Ascending aorta (tissue), 2 donors: ENCODE results near the gene UNC45A. TPM values are rescaled to one million over a fixed set of nuclear protein-coding genes. Genes with fewer than 3 reads are reported as not detected.

Experiments used
- DNase-seq, 2 donors: peaks; one replicate each; pipeline ENCODE4 v3.0.0-alpha.2; 2019; ENCODE audit warnings: low spot score in 2 of 2
- H3K27ac ChIP-seq, 2 donors: fragments of 200-600 bp; sonication (generic); one replicate each; pipeline ENCODE4 v1.5.1; 2016 to 2017; ENCODE audit warnings: mild to moderate bottlenecking in 1 of 2
- H3K27me3 ChIP-seq: fragments of 200-600 bp; sonication (generic); one replicate; pipeline ENCODE4 v1.5.1; 2017
- H3K36me3 ChIP-seq, 2 donors: fragments of 200-600 bp; sonication (generic); one replicate each; pipeline ENCODE4 v1.5.1; 2016
- H3K4me1 ChIP-seq, 2 donors: fragments of 200-600 bp; sonication (generic); one replicate each; pipeline ENCODE4 v1.5.1; 2016 to 2017; ENCODE audit warnings: mild to moderate bottlenecking in 1 of 2
- H3K4me3 ChIP-seq, 2 donors: fragments of 200-600 bp; sonication (generic); one replicate each; pipeline ENCODE4 v1.5.1; 2016 to 2017; ENCODE audit warnings: mild to moderate bottlenecking in 1 of 2
- H3K9me3 ChIP-seq, 2 donors: fragments of 200-600 bp; sonication (generic); one replicate each; pipeline ENCODE4 v1.5.1; 2016
- intact Hi-C: fragments of 100-400 bp; cut with DNase I; formaldehyde crosslinking; loops from one replicate; pipeline ENCODE4 v1.15.1; 2023
- total RNA-seq: library from RNA; depleted of rRNA; stranded (reverse); fragments of >200 nt; gene quantifications from one replicate; pipeline ENCODE4 v1.1.0, GENCODE V29; 2016
- TF ChIP-seq, protein P1 (sequence below), 3 experiments: fragments of 200-600 bp in 2 of 3; fragments of 450-650 bp in 1 of 3; sonication (generic) in 2 of 3; IDR thresholded peaks; one replicate each; pipeline ENCODE4 v1.5.1; 2016 to 2019; ENCODE audit warnings: antibody characterized with exemption in 3 of 3, mild to moderate bottlenecking in 1 of 3, moderate library complexity in 1 of 3

Gene UNC45A
- total RNA-seq, 1 donor from 2014 or later = 73.5 TPM

DNA sequence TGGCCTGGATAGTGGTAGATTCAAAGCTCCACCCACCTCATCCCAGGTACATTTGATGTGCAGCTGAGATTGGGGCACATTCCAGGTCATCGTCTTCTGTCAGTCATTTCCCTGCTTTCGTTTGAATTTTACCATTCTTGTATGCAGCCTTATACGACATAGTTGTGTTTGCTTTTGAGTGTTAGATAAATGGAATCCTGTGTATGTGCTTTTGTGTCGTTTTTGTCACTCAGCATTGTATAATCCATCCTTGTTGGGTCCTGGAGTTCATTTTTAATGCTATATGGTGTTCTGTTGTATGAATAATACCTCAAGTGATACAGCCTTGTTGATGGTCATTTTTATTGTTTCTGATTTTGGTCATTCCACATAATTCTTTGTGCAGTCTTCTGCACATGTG lies 26.9 kb downstream of the UNC45A start:
- Histone ChIP-seq H3K4me1 (peaks cover 8 to 32% of the 10 kb centered on the region in 2 donors), H3K36me3 (peaks cover 7 to 11% of the 10 kb centered on the region in 2 donors), H3K27me3 (no peaks in the 10 kb centered on the region), H3K27ac (no peak overlapping the region), H3K9me3 (no peaks in the 10 kb centered on the region), H3K4me3 (no peak overlapping the region)
- TF ChIP-seq, protein P1, sequence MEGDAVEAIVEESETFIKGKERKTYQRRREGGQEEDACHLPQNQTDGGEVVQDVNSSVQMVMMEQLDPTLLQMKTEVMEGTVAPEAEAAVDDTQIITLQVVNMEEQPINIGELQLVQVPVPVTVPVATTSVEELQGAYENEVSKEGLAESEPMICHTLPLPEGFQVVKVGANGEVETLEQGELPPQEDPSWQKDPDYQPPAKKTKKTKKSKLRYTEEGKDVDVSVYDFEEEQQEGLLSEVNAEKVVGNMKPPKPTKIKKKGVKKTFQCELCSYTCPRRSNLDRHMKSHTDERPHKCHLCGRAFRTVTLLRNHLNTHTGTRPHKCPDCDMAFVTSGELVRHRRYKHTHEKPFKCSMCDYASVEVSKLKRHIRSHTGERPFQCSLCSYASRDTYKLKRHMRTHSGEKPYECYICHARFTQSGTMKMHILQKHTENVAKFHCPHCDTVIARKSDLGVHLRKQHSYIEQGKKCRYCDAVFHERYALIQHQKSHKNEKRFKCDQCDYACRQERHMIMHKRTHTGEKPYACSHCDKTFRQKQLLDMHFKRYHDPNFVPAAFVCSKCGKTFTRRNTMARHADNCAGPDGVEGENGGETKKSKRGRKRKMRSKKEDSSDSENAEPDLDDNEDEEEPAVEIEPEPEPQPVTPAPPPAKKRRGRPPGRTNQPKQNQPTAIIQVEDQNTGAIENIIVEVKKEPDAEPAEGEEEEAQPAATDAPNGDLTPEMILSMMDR (IDR thresholded peaks at IDR 0.05) = no peak
- DNase-seq = no peak
- intact Hi-C loops = no loop called here

DNA sequence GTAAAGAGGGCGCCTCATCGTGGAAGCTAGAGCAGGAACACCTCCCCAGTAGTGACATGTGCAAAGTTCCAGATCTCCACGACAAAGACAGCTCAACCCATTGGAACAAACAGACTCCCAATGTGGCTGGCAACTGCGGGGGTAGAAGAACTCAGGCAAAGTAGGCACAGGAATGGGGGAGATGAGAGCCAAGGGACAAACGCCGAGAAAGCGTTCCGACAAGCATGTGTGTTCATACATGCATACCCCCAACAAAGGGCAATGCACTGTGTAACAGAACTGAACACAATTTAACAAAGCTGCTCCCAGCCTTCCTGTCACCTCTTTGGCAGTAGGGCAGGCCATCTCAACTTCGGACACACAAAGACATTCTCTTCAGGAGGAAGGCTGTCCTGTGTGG lies 31.2 kb downstream of the UNC45A start:
- intact Hi-C loops = no loop called here
- Histone ChIP-seq H3K4me3 (no peak overlapping the region), H3K4me1 (no peaks in the 10 kb centered on the region), H3K36me3 (peaks cover 11 to 13% of the 10 kb centered on the region in 2 donors), H3K27me3 (no peaks in the 10 kb centered on the region), H3K9me3 (no peaks in the 10 kb centered on the region), H3K27ac (no peak overlapping the region)
- TF ChIP-seq, protein P1 (IDR thresholded peaks at IDR 0.05) = no peak
- no peak for DNase-seq

- Histone ChIP-seq H3K4me3 (no peak overlapping the region), H3K27me3 (no peaks in the 10 kb centered on the region), H3K4me1 (no peaks in the 10 kb centered on the region), H3K9me3 (no peaks in the 10 kb centered on the region), H3K27ac (no peak overlapping the region), H3K36me3 (peaks cover 11 to 13% of the 10 kb centered on the region in 2 donors)
- intact Hi-C loops = no loop called here
- TF ChIP-seq, protein P1 (IDR thresholded peaks at IDR 0.05) = no peak
- DNase-seq = no peak
Measured at GRCh38 chr15:90967206-90967605, 32.1 kb downstream of the UNC45A start.

DNA sequence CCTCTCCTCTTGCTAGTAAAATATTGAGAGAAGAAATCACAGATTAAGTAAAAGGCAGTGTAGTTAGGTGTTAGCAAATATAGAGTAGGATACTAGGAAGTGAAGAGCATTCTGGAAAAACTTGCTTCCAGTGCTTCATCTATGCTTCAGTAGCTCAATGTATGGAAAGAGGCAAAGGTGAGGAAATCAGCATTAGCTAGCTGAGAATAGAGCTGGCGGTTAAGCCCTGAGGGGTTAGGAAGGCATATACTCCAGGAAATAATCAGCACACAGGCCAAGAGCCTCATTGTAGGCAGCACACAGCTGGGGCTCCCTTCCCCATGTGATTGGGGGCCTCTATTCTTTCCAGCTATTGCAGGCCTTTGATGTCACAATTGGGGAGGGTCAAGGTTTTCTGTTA lies 33.3 kb downstream of the UNC45A start:
- no peaks in the 10 kb centered on the region for H3K27me3 ChIP-seq
- no peak for DNase-seq
- intact Hi-C loops = no loop called here
- peaks cover 10 to 14% of the 10 kb centered on the region in 2 donors for H3K36me3 ChIP-seq
- TF ChIP-seq, protein P1 (IDR thresholded peaks at IDR 0.05) = no peak
- H3K4me1 ChIP-seq = no peaks in the 10 kb centered on the region
- H3K27ac ChIP-seq = no peak overlapping the region
- H3K9me3 ChIP-seq = no peaks in the 10 kb centered on the region
- H3K4me3 ChIP-seq = no peak overlapping the region

DNA sequence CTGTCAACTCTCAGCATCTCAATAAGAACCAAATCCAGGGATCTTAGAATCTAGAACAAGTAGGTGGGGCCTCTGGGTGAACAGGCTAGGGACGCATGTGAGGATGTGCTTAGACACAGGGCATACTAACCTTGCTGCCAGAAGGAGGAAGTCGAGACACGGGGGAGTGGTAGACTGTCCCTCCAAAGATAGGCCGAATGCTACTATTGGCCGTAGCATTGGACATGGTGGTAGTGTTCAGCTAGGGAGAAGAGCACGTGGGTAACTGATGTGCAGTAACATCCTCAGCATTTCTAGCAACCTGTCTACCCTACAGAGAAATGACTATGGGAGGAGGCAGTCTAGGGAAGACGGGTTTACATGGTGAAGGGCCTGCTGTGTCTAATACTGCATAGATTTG lies 35.2 kb downstream of the UNC45A start:
- Histone ChIP-seq H3K9me3 (no peaks in the 10 kb centered on the region), H3K4me3 (no peak overlapping the region), H3K27me3 (no peaks in the 10 kb centered on the region), H3K36me3 (peaks cover 9 to 20% of the 10 kb centered on the region in 2 donors), H3K4me1 (no peaks in the 10 kb centered on the region), H3K27ac (no peak overlapping the region)
- intact Hi-C loops = no loop called here
- DNase-seq = no peak
- TF ChIP-seq, protein P1 (IDR thresholded peaks at IDR 0.05) = no peak

GRCh38 chr15:90972133-90972532 lies 37.0 kb downstream of the UNC45A start:
- no peaks in the 10 kb centered on the region for H3K4me1 ChIP-seq
- no peak overlapping the region for H3K4me3 ChIP-seq
- H3K27ac ChIP-seq = no peak overlapping the region
- H3K9me3 ChIP-seq = no peaks in the 10 kb centered on the region
- peaks cover 8 to 9% of the 10 kb centered on the region in 2 donors for H3K36me3 ChIP-seq
- no peak for DNase-seq
- TF ChIP-seq, protein P1 (IDR thresholded peaks at IDR 0.05) = no peak
- H3K27me3 ChIP-seq = no peaks in the 10 kb centered on the region
- intact Hi-C loops = no loop called here
